ENCODE data around the gene TNS3.

GRCh38 chr7:47226696-47227095, 355.2 kb downstream of the TNS3 start:
- TF ChIP-seq CTCF (conservative IDR thresholded peaks at IDR 0.05 in 1 of 2, IDR thresholded peaks at IDR 0.05 in 1 of 2; ENCODE audit: extremely low read depth in 1 of 2, insufficient read depth in 1 of 2, low read depth in 1 of 2, low read length in 2 of 2) (no peak), EZH2 (IDR thresholded peaks at IDR 0.05; ENCODE audit: borderline replicate concordance, low read length) (no peak)
